HAP-1 (cell line): ENCODE measurements around the gene SLC17A5.
"Not testable (repeated sequence)": the region's sequence is repeated elsewhere in the genome, so short reads cannot be mapped to it uniquely, and the experiment has no call there.

Experiments used
- DNase-seq, 2 experiments: peaks; one replicate each; pipeline ENCODE4 v3.0.0-alpha.2; 2016 to 2020; ENCODE audit warnings: low spot score in 2 of 2
- H3K27me3 ChIP-seq: fragments of 250-450 bp; sonication (Bioruptor Pico); 2 replicates; pipeline ENCODE4 v1.5.1; 2020; ENCODE audit warnings: low read depth, mild to moderate bottlenecking, moderate library complexity
- H3K36me3 ChIP-seq: fragments of 250-450 bp; sonication (Bioruptor Pico); replicated peaks from 2 replicates; pipeline ENCODE4 v1.5.1; 2020; ENCODE audit warnings: mild to moderate bottlenecking
- H3K4me1 ChIP-seq: fragments of 250-450 bp; sonication (Bioruptor Pico); 2 replicates; pipeline ENCODE4 v1.5.1; 2020; ENCODE audit warnings: mild to moderate bottlenecking
- H3K4me3 ChIP-seq: fragments of 250-450 bp; sonication (Bioruptor Pico); 2 replicates; pipeline ENCODE4 v1.5.1; 2020; ENCODE audit warnings: mild to moderate bottlenecking, moderate library complexity
- H3K9me3 ChIP-seq: fragments of 250-450 bp; sonication (Bioruptor Pico); 2 replicates; pipeline ENCODE4 v1.5.1; 2020; ENCODE audit warnings: mild to moderate bottlenecking, moderate library complexity
- in situ Hi-C: fragments of 300-500 bp; cut with MboI; formaldehyde crosslinking; loops from 3 replicates; pipeline ENCODE4 v1.14.3; 2020; ENCODE audit warnings: low sequenced_read_pairs, inconsistent platforms, mixed read lengths

Gene SLC17A5

DNA sequence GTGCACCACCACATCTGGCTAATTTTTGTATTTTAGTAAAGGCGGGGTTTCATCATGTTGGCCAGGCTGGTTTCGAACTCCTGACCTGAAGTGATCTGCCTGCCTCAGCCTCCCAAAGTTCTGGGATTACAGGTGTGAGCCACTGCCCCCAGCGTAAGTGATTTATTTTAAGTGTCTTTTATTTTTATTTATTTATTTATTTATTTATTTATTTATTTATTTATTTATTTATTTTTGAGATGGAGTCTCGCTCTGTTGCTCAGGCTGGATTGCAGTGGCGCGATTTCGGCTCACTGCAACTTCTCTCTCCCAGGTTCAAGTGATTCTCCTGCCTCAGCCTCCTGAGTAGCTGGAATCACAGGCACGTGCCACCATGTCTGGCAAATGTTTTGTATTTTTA lies 30.3 kb downstream of the SLC17A5 start:
- H3K9me3 ChIP-seq, DNase-seq, H3K27me3 ChIP-seq, H3K4me3 ChIP-seq, H3K4me1 ChIP-seq, H3K36me3 ChIP-seq: not testable (repeated sequence)
- in situ Hi-C loops = loop anchor here (25.0 kb wide), 1 partner anchor 336 kb away; no protein-coding TSS in a partner anchor

DNA sequence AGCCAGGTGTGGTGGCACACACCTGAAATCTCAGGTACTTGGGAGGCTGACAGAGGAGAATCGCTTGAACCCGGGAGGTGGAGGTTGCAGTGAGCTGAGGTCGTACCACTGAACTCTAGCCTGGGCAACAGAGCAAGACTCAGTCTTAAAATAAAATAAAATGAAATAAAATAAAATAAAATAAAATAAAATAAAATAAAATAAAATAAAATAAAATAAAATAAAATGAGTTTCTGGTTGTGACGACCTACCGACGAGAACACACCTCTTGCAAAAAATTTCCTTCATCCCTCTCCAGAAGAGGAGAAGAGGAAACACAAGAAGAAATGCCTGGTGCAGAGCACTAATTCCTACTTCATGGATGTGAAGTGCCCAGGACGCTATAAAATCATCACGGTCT lies 35.7 kb downstream of the SLC17A5 start:
- not testable (repeated sequence) for H3K4me3 ChIP-seq, H3K4me1 ChIP-seq, H3K9me3 ChIP-seq, DNase-seq, H3K27me3 ChIP-seq
- in situ Hi-C loops = loop anchor here (25.0 kb wide), 1 partner anchor 331 kb away; no protein-coding TSS in a partner anchor
- peaks cover 13% of the 10 kb centered on the region for H3K36me3 ChIP-seq

DNA sequence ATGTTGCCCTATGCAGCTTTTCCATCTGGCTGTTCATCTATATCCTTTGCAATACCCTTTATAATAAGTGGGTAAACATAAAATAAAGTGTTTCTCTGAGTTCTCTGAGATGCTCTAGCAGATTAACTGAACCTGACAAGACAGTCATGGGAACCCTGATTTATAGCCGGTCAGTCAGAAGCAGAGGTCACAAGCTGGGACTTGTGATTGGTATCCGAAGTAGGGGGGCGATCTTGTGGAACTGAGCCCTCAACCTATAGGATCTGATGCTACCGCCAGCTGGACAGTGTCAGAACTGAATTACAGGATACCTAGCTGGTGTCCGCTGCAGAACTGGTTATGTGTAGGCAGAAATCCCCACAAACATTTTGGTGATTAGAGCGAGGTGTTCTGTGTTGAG lies 39.0 kb downstream of the SLC17A5 start:
- Histone ChIP-seq H3K36me3 (peaks cover 15% of the 10 kb centered on the region), H3K4me3 (no peak overlapping the region), H3K27me3 (no peaks in the 10 kb centered on the region), H3K9me3 (no peaks in the 10 kb centered on the region), H3K4me1 (no peaks in the 10 kb centered on the region)
- in situ Hi-C loops = loop anchor here (25.0 kb wide), 1 partner anchor 328 kb away; no protein-coding TSS in a partner anchor
- DNase-seq = no peak

DNA sequence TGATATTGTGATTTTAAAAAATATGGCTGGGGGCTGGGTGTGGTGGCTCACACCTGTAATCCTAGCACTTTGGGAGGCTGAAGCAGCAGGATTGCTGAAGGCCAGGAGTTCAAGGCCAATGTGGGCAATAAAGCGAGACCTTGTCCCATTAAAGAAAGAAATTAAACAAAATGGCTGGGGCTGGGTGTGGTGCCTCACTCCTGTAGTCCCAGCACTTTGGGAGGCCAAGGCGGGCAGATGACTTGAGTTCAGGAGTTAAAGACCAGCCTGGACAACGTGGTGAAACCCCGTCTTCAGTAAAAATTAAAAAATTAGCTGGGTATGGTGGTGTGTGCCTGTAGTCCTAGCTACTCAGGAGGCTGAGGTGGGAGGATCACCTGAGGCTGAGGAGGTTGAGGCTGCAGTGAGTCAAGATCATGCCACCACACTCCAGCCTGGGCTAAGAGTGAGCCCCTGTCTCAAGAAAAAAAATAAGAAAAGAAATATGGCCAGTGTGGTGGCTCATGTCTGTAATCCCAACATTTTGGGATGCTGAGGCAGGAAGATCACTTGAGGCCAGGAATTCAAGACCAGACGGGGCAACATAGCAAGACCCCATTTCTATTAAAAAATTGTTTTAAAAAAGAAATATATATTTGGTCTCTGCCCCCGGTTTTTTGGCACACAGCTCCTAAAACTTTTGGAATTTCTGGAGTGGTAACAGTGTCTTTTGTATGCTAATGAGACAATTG lies 39.8 kb downstream of the SLC17A5 start:
- H3K4me1 ChIP-seq = no peaks in the 10 kb centered on the region
- in situ Hi-C loops = loop anchor here (25.0 kb wide), 1 partner anchor 327 kb away; no protein-coding TSS in a partner anchor
- DNase-seq = no peak

DNA sequence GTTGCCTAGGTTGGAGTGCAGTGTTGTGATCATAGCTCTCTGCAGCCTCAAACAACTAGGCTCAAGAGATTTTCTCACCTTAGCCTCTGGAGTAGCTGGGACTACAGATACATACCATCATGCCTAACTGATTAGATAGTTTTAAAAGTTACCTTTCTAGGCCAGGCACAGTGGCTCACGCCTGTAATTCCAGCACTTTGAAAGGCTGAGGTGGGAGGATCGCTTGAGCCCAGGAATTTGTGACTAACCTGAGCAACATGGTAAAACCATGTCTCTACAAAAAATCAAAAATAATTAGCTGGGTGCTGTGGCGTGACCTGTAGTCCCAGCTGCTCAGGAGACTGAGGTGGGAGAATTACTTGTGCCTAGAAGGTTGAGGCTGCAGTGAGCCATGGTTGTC lies 41.2 kb downstream of the SLC17A5 start:
- Histone ChIP-seq H3K36me3 (peaks cover 27% of the 10 kb centered on the region), H3K4me3 (no peak overlapping the region), H3K9me3 (no peaks in the 10 kb centered on the region), H3K27me3 (no peaks in the 10 kb centered on the region), H3K4me1 (no peaks in the 10 kb centered on the region)
- DNase-seq = no peak
- in situ Hi-C loops = loop anchor here (25.0 kb wide), 1 partner anchor 325 kb away; no protein-coding TSS in a partner anchor

More for the DNA sequence above, 39.8 kb downstream of the SLC17A5 start:
- H3K4me3 ChIP-seq = no peak overlapping the region
- H3K9me3 ChIP-seq = no peaks in the 10 kb centered on the region
- no peaks in the 10 kb centered on the region for H3K27me3 ChIP-seq
- peaks cover 23% of the 10 kb centered on the region for H3K36me3 ChIP-seq

DNA sequence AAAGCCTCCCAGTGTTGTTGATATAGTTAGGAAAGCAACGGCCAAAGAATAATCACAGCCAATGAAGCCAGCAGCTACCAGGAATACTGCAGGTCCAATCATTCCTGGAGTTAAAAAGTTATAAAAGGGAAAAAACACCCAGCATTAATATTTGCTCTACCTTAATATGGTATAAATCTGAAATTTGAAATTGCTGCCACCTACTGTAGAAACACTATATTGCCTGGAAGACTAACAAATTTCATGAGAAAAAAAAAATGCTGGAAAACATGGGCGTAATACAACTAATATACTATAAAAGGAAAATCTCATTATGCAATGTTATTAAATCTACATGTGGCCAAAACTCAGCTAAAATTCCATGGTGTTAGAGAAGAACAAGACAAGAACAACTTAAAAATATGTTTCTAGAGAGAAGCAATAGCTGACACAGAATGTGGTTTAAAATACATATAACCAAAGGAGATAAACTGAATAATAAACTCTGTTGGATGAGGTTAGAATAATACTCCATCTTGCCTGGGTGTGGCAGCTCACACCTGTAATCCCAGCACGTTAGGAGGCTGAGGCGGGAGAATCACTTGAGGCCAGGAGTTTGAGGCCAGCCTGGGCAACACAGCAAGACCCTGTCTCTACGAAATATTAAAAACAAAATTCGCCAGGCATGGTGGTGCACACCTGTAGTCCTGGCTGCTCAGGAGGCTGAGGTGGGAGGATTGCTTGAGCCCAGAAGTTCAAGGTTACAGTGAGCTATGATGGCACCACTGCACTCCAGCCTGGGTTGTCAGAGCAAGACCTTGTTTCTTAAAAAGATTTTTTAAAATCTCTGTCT lies 43.1 kb downstream of the SLC17A5 start:
- Histone ChIP-seq H3K9me3 (no peaks in the 10 kb centered on the region), H3K36me3 (peaks cover 27% of the 10 kb centered on the region), H3K27me3 (no peaks in the 10 kb centered on the region), H3K4me3 (no peak overlapping the region), H3K4me1 (no peaks in the 10 kb centered on the region)
- peak in 1 of 2 experiments; percentile 41 for DNase-seq
- in situ Hi-C loops = loop anchor here (25.0 kb wide), 1 partner anchor 323 kb away; no protein-coding TSS in a partner anchor

DNA sequence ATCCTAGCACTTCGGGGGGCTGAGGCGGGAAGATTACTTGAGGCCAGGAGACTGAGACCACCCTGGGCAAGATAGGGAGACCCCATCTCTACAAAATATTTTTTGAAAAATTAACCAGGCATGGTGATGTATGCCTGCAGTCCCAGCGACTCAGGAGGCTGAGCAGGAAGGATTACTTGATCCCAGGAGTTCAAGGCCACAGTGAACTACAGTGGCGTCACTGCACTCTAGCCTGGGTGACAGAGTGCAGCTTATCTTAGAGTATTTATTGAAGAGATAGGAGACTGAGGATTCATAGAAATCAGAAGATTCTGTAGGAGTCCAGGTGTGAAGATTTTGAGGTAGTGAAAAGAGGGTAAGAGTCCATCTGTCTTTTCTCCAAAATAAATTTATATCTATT lies 45.0 kb downstream of the SLC17A5 start:
- DNase-seq = no peak
- no peaks in the 10 kb centered on the region for H3K9me3 ChIP-seq
- no peak overlapping the region for H3K4me3 ChIP-seq
- in situ Hi-C loops = loop anchor here (25.0 kb wide), 1 partner anchor 321 kb away; no protein-coding TSS in a partner anchor
- no peaks in the 10 kb centered on the region for H3K4me1 ChIP-seq
- H3K27me3 ChIP-seq = no peaks in the 10 kb centered on the region
- H3K36me3 ChIP-seq = peaks cover 14% of the 10 kb centered on the region

DNA sequence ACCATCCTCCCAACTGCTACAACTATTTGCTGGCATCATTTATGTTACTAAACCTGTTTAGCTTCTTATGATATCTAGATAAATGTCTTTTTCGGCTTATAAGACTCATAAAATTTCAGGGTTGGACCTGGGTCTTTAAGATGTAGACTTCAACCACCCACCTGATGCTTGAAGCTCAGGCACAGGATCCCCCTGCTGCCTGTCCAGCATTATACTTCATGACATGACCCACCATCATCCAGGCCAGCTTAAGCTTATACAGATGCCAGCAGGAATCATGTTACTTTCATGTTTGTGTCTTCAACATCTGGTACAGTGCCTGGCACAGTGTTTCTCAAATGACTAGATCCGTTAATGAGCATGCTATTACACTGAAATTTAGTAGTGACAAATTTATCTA lies 47.4 kb downstream of the SLC17A5 start:
- in situ Hi-C loops = loop anchor here (25.0 kb wide), 1 partner anchor 319 kb away; no protein-coding TSS in a partner anchor
- H3K9me3 ChIP-seq = no peaks in the 10 kb centered on the region
- DNase-seq = no peak
- H3K36me3 ChIP-seq = peaks cover 12% of the 10 kb centered on the region
- H3K4me3 ChIP-seq = no peak overlapping the region
- no peaks in the 10 kb centered on the region for H3K27me3 ChIP-seq
- no peaks in the 10 kb centered on the region; the same call in none of the 2 replicates for H3K4me1 ChIP-seq

DNA sequence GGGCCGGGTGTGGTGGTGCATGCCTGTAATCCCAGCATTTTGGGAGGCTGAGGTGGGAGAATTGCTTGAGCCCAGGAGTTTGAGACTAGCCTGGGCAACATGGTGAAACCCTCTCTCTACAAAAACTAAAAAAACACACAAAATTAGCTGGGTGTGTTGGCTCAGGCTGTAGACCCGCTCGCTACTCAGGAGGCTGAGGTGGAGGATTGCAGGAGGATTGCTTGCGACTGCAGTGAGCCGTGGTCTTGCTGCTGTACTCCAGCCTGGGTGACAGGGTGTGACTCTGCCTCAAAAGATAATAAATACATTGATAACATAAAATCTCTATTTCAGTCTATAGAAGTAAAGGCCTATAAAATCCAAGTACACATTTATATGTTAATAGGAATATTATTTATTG lies 49.3 kb downstream of the SLC17A5 start:
- in situ Hi-C loops = loop anchor here (25.0 kb wide), 1 partner anchor 317 kb away; no protein-coding TSS in a partner anchor
- Histone ChIP-seq H3K9me3 (no peaks in the 10 kb centered on the region), H3K27me3 (no peaks in the 10 kb centered on the region)

DNA sequence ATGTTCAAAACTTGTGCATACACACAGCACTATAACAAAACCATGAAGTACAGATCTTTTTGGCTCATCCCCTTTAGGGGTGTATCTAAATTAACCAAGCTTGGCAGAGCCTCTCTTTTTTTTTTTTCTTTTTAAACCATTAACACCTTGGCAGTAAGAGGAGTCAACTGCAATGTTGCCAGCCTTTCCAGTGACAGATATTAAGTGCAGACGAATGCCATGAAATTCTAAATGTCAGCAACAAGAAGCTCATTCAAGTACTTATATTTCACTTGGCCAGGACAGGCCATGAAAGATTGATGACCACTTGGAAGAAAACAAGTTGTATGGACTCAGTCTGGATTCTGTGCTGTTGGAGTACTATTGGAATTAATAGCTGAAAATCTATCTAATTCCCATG lies 49.8 kb downstream of the SLC17A5 start:
- no peak for DNase-seq
- Histone ChIP-seq H3K36me3 (peaks cover 4% of the 10 kb centered on the region), H3K4me3 (no peak overlapping the region), H3K9me3 (no peaks in the 10 kb centered on the region), H3K4me1 (no peaks in the 10 kb centered on the region; the same call in none of the 2 replicates), H3K27me3 (no peaks in the 10 kb centered on the region)
- in situ Hi-C loops = loop anchor here (25.0 kb wide), 1 partner anchor 317 kb away; no protein-coding TSS in a partner anchor

More for the DNA sequence above, 49.3 kb downstream of the SLC17A5 start:
- no peaks in the 10 kb centered on the region; the same call in none of the 2 replicates for H3K4me1 ChIP-seq
- DNase-seq = no peak
- H3K36me3 ChIP-seq = peaks cover 9% of the 10 kb centered on the region
- H3K4me3 ChIP-seq = no peak overlapping the region

DNA sequence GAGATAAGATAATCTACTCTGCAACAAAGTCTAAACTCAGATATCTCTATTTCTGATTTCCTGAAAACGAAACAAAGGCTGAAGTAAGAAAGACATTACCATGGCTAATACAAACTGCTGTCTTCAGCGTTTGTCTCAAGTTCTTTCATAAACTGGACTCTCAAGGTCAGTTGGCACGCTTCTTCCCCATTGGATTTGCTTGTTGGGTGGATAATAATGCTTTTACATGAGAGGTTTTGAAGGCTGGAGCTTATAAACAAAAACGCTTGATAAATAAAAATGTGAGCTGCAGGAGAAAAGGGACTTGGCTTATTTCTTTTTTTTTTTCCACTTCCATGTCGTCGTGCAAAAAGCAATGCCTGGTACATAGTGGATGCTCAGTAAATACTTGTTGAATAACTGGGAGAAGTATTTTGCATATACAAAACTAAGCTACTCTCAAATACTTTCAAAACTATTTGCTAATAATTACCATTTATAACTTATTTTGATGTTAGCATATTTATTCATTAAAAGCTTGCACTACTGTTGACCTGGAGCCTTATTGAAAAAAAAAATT lies 67.3 kb downstream of the SLC17A5 start:
- no peaks in the 10 kb centered on the region for H3K27me3 ChIP-seq
- H3K9me3 ChIP-seq = peaks cover under 1% of the 10 kb centered on the region; the same call in 1 of the 2 replicates
- H3K36me3 ChIP-seq = no peaks in the 10 kb centered on the region
- H3K4me3 ChIP-seq = peak overlapping the region; percentile 0; the same call in 1 of the 2 replicates
- in situ Hi-C loops = loop anchor here (10.0 kb wide), 1 partner anchor 62 kb away; the partner anchor contains the start of gene EEF1A1
- DNase-seq = peak in 1 of 2 experiments; percentile 44
- peaks cover 23% of the 10 kb centered on the region for H3K4me1 ChIP-seq

DNA sequence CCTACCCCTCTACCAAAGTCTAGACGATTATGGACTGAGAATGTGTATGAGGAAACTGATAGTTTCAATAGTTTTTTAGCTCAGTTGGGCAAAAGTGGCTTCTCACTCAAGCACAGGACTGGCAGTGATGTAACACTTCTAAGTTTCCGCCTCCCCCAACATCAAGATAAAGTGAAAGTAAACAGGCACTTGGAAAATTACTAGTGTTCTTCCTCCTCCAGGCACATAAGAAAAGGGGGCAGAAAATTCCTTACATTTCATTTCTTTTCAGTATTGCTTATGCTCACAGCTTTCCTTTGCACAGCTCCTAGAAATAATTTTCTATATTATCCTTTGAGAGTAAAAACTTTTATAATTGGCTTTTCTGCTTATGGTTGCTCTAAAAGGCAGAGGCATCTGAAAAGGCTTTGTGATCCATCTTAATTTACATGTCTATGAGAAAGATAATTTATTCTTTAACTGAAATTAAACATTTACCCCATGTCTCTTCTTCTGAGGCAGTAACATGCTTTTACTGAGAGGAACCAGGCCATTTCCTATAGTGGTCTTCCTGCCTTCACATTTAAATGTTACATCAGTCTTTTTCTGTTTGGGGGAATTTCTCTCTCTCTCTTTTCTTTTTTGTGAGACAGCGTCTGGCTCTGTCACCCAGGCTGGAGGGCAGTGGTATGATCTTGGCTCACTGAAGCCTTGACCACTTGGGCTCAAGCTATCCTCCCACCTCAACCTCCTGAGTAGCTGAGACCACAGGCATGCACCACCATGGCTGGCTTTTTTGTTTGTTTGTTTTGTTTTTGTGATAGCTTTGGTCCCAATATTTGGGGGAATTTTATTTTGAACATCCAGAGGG lies 68.0 kb downstream of the SLC17A5 start:
- Histone ChIP-seq H3K27me3 (no peaks in the 10 kb centered on the region), H3K36me3 (no peaks in the 10 kb centered on the region), H3K9me3 (peaks cover 7% of the 10 kb centered on the region), H3K4me1 (peaks cover 29% of the 10 kb centered on the region), H3K4me3 (peak overlapping the region; percentile 1)
- in situ Hi-C loops = loop anchor here (10.0 kb wide), 1 partner anchor 61 kb away; the partner anchor contains the start of gene EEF1A1
- peak; percentile 64 to 92 for DNase-seq
